DLD1 (cell line): ENCODE results near the gene GRK6.

Experiments
- in situ Hi-C: cut with HindIII; loops from 2 replicates; pipeline ENCODE4 v1.10.0; 2017; ENCODE audit warnings: low sequenced_read_pairs

GRK6 gene

DNA sequence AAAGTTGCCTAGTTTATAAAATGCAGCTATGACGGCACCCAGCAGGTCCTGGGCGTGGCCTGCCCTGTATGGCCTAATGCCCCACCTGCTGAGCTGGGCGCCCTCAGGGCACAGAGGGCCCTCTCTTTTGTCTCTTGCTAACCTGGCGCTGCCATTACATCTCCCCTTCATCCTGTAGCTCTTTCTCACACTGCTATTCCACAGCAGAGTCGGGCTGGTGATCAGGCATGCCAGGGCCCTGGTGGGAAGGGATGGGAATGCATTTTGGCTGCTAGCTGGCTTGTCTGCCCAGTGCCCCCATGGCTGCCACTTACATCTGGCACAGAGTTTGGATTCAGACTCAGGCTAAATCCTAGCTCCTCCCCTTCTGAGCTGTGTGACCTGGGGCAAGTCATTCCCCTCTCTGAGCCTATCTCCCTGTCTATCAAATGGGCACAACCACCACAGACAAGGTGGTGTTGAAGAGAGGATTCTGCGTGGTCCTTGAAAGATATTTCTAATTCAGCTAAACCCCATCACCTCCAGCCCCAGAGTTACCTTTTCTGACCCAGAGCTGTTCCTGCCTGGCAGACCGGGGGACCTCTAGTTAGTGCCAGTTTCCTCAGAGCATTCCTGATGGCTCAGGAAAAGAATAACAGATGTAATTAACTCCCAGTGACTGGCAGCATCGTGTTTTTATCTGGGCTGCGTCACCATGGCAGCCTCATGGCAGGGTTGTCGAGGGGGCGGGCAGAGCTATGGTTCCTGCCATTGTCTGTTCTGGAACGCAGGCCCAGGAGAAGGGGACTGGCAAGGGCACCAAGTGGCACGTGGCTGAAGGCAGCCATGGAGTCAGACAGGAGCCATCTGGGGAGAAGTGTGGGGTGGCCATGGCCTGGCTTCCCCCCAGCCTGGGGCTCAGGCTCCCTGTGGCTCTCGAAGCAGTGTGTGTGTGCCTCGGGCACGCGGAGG, 26.5 kb downstream of the GRK6 start:
- in situ Hi-C loops = no loop called here

DNA sequence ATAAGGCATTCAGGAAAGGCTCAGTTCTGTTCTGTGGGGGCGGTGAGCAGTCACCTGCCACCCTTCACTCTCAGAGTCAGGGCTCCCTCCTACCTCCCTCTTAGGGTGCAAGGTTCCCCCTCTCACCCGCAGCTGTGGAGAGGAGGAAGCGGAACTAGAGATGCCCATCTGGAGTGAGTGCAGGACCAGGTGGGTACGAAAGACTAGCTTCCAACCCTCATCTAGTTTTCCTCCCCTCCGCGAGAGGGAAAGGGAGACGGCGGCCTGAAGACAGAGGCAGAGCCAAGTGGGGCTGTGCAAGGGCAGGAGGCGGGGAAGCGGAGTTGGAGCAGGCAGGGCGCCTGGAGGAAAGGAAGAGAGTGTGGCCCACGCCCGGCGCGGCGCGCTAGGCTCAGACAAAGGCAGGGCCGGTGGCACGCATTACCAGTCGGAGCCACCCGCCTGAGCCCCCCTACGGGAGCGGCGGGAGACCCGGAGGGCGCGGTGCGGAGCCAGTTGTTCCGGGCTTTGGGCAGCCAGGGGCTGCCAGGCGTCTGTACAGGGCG, 27.4 kb downstream of the GRK6 start:
- in situ Hi-C loops = no loop called here

DNA sequence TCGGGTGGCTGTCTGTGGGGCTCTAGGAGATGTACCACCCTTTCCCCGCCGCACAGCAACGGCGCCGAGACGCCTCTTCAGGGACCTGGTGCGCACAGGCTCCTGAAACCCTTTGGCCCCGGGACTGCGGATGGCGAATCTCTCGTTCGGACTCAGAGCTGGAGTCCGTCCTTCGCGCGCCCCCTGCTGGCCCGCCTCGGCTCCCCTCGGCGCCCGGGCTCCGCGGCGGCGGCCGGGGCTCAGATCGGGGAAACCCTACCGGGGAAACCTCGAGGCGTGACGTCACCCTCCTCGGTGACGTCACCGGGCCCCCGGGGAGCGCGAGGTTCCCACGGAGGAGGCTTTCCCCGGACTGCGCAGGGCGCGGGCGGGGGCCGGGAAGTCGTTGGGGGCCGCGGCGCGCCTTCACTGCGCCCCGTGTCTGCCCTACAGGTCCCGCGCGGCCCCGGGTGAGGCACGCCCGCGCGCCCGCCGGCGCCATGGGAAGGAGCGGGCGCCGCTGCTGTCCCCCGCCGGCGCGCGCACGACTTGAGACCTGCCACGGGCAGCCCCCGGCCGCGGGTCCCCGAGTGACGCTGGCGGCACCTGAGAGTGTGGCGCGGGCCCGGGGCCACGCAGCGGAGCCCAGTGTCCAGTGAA, 28.0 kb downstream of the GRK6 start:
- in situ Hi-C loops = no loop called here

DNA sequence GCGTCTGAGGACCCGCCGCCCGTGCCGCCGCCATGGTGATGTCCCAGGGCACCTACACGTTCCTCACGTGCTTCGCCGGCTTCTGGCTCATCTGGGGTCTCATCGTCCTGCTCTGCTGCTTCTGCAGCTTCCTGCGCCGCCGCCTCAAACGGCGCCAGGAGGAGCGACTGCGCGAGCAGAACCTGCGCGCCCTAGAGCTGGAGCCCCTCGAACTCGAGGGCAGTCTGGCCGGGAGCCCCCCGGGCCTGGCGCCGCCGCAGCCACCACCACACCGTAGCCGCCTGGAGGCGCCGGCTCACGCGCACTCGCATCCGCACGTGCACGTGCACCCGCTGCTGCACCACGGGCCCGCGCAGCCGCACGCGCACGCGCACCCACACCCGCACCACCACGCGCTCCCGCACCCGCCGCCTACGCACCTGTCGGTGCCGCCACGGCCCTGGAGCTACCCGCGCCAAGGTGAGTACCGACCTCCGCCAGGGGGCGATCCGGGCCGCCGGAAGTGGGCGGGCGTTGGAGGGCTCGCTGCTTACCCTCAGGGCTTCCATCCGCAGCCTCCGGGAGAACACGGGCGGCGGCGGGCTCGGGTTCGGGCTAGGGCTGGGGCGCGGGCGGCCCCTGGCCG, 28.7 kb downstream of the GRK6 start:
- in situ Hi-C loops = no loop called here

DNA sequence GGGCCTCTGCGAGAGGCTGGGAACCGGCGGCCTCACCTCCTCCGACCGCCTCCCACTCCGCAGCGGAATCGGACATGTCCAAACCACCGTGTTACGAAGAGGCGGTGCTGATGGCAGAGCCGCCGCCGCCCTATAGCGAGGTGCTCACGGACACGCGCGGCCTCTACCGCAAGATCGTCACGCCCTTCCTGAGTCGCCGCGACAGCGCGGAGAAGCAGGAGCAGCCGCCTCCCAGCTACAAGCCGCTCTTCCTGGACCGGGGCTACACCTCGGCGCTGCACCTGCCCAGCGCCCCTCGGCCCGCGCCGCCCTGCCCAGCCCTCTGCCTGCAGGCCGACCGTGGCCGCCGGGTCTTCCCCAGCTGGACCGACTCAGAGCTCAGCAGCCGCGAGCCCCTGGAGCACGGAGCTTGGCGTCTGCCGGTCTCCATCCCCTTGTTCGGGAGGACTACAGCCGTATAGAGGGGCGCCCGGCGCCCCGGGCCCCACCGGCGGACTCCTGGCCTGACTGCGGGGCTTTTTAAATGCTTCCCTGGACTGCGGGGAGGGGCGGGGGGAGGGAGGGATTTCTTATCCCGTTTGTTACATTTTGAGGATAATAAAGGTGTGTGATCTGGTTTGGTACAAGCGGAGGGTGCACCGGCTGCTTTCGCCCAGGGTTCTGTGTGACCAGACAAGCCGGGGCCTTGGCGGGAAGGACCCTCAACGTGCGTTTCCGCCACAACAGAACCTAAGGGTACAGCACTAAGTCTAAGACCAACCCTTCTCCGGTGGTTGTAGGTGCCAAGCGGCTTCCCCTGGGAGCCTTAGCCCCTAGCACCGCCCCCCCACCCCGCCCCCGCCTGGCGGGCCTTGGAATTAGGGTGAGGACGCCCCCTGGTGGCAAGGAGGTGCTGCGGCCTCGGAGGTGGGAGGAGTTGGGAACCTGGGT, 29.4 kb downstream of the GRK6 start:
- in situ Hi-C loops = no loop called here

DNA sequence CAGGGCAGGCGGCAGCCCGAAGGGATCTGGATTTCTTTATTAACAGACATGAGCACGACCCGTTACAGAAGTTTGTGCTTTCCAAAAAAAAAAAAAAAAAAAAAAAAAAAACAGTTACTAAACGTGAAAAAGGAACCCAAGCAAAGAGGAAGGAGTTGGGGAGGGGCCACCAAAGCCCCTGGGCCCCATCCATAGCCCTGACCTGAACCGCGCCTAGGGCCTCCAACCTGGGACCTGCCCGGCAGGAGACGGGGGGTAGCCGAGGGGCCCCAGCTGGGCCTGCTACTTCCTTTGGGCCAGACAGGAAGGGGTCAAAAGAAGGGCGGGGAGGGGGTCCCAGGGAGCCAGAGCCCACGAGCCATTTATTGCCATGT, 30.1 kb downstream of the GRK6 start:
- in situ Hi-C loops = no loop called here

DNA sequence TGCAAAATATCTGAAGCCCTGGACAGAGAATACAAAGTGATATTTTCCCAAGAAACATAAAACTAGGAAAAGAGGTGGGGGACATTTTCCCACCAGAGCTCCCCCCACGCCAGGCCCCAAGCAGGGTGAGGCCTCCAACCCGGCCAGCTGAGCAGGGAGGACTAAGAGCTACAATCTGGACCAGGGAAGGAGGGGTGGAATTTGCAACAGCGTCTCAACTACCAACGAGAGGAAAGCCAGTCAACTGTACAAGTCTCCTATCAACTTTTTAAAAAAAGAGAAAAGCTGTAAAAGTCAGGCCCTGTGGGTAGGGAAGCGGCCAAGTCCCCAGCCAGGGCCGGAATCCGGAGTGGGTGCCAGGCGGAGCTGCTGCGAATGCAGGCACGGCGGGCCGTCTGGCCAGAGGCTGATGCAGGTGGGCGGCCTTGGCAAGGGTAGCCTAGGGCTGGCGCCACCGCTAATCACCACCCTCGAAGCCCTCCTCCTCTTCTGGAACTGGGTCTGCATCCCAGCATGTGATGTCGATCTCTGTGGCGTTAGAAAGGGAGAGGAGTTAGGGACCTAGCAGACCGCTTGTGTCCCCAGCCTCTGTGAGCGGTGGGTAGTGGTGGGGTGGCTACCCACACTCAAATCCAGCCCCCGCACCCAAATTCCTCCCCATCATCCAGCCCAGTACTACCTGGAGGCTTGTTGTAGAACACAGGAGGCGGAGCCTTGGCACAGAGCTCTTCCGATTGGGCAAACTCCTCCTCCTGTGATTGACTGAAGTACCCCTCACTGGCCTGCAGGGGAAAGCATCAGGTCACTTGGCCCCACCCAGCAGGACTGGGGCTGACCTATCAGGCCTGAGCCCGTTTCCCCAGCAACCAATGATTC, 30.7 kb downstream of the GRK6 start:
- in situ Hi-C loops = no loop called here

DNA sequence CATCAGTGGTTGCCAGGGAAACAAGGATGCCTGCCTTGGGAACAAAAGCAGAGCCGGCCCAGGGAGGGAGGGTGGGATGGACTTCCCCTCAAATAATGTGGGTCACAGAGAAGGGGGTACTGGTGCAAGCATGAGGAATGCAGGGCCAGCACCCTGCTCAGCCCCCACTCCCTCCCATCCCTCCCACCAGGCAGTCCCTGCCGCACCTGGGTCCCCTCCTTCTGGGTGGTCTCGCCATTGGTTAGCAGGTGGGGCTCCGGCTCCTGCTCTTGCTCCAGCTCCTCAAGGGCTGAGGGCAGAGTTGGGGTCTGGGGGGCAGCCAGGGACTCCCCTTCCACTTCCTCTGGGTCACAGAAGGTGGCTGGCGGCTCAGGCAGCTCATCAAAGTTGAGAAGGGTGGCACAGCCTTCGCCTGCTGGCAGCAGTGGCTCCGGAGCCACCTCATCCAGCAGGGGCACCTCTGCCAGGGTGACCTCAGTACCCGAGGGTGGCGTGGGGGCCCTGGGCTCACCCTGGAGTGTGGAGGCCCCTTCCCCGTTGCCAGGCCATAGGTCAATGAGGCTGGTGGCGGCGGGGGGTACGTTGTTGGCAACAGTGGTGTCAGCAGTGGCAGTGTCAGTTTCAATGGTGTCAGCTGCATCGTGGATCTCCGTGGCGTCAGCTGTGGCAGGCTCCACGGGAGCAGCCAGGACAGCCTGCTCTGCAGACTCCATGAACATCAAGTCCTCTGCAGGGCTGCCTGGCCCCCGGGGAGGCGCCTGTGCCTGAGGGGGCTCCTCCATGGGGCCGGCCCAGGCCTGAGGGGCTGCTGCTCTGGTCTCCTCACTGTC, 31.6 kb downstream of the GRK6 start:
- in situ Hi-C loops = no loop called here

DNA sequence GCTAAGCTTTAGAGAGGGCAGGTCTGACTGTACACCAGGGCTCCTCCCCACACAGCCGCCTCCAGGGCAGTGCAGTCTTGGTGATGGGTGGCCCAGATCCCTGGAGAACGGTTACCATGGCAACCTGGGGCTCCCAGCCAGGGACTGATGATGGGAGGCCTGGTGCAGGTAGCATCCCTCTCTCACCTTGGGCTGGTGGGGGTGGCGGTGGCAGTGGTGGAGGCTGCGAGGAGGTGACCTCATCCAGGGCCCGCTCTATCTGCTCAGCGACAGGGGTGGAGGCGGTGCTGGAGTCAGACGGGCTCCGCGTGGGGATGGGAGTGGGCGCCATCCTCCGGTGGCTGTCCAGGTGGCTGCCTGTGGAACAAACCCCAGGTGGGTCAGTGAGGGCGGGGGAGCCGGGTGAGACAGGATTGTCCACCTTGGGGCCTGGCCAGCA, 32.5 kb downstream of the GRK6 start:
- in situ Hi-C loops = no loop called here

DNA sequence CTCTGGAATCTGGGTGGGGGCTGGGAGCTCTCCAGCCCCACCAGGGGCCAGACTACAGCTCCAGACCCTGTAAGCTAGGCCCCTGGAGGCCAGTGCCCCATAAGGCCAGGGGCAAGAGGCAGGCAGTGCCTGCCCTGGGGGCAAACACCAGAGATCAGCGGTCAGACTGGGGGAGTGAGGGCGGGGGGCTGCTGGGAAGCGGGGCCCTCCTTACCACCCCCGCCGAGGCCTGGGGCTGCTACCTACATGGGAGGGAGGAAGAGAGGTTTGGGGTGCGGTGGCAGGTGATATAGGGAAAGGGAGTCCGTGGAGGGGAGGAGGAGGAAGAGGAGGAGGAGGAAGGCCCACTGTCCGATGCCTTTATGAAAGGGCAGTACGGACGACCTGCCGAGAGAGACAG, 32.9 kb downstream of the GRK6 start:
- in situ Hi-C loops = no loop called here

DNA sequence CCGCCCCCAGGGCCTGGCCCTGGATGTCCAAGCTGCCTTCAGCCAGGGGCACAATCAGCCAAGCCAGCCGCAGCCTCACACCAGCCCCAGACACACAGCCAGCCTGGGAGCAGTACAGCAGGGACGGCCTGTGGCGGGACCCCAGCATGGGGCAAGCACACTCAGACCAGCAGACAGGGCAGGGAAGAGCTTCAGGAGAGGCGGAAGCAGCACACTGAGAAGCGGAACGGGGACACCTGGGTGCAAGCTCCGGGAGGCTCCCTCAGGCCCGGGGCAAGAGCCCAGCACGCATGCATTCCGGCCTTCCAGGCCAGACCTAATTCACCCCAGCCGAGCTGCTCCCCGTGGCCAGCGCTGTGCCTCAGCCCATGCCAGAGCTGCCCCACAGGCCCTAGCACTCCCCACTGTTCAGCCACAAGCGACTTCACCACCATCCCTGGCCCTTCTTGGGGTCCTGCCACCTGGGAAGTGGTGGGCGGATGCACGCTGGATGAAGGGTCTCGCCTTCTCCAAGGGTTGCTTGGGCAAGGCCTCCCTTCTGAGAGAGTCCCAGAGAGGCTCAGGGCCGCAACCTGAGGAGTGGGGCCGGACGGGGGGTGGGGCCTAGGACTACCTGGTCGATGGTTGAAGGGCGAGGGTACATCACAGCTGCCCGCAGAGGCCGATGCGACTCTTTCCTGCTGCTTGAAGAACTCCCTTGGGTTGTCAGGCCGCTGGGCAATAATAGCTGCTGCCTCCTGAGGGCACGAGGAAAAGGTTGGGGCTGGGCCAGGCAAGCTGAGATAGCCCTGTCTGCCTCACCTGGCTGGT, 33.5 kb downstream of the GRK6 start:
- in situ Hi-C loops = no loop called here

DNA sequence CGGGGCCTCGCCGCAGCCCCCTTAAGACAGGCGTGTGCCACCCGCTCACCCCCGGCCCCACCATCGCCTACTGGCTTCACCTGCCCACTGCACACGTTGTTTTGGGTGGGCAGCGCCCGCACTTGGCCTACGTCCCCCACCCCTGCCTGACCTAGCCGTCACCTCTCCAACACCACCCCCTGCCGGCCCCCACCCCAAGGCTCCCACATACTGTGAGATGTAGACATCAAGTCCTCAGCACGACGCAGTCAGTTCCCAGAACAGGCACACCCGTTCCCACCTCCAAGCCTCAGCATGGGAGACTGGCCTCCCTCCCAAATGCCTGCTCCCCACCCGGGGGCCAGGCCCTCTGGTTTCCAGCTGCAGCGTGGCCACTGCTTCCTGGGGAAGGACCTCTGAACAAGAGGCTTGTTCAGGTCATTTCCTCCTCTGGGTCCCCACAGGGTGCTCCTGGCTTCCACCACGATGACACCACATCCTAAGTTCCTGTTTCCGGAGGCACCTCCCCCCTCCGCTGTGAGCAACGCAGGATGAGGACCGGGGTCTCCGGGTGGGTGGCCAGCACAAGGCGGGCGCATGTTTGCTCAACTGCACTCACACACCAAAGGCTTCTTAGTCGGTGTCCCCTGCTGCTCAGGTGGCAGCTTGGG, 35.7 kb downstream of the GRK6 start:
- in situ Hi-C loops = no loop called here

DNA sequence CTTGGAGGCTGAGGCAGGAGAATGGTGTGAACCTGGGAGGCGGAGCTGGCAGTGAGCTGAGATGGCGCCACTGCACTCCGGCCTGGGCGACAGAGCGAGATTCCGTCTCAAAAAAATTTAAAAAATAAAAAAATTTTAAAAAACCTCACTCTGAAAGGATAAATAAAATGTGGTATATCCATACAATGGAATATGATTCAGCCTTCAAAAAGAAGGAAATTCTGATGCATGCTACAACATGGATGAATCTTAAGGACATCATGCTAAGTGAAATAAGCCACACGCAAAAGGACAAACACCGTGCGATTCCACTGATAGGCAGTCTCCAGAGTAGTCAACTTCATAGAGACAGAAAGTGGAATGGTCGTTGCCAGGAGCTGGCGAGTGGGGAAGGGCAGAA, 38.6 kb downstream of the GRK6 start:
- in situ Hi-C loops = no loop called here

DNA sequence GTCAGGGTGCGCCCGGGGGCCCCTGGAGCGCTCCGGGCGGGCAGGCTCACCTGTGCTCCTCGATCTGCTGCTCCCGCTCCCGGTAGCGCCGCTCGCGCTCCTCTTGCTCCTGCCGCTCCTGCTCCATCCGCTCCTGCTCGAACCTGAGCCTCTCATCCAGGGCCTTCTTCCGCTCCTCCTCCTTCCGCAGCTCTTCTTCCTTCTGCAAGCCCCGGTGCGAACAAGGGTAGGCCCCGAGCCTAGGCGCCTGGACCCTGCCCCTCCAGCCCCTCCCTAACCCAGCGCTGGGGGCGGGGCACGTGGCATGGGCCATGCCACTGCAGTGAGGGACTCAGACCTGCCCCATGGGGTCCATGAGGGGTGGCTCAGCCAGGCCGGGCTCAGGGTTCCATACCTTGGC, 40.4 kb downstream of the GRK6 start:
- in situ Hi-C loops = no loop called here

DNA sequence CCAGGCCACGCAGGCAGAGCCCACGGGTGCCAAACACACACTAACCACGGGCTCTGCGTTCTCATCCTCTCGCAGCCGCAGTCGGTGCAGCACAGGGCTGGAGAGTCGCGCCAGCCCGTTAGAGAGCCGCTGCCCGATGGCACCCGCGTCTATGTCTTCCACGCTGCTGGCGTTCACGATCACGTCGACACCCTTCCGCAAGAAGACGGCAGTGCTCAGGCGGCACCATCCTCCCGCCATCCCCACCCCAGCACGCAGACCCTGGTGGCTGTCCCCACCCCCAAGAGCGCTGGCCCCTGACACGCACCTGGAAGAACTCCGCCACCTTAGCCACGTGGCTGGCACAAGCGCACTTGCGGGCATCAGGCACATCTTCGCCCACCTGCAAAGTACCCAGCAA, 41.0 kb downstream of the GRK6 start:
- in situ Hi-C loops = no loop called here

DNA sequence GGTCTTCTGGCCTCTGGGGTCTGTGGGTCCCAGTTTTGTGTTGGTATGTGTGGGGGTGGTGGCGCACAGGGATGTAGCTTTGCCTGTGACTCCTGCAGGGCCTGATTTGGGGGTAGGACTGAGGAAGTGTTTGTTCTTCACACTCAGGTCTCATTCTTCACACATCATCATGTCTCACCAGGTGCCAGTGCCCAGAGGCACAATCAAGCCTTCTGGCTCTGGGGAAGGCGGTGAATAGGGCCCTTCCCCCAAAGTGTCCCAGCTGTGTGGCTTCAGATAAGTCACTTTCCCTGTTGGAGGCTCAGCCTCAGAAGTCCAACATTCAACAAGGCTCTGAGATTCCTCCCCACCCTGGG, 41.8 kb downstream of the GRK6 start:
- in situ Hi-C loops = no loop called here
